Adrenal gland (tissue), 5 donors: ENCODE measurements around the gene UNC79.

Source experiments
- CTCF ChIP-seq, 6 experiments: fragments of 450-650 bp in 4 of 6; fragments of 200-600 bp in 2 of 6; sonication (generic) in 1 of 6; IDR thresholded peaks; 1 replicate in 5 of 6; 2 replicates in 1 of 6; pipeline versions ENCODE4 v1.5.1 to v1.8.0; 2016 to 2021; ENCODE audit warnings: antibody characterized with exemption in 6 of 6, mild to moderate bottlenecking in 2 of 6, moderate library complexity in 1 of 6
- POLR2A ChIP-seq, 2 donors: fragments of 450-650 bp; IDR thresholded peaks; one replicate each; pipeline ENCODE4 v1.6.1; 2017; ENCODE audit warnings: antibody characterized with exemption in 2 of 2, mild to moderate bottlenecking in 2 of 2, moderate library complexity in 1 of 2
- donor health status: DM: no; HTN: no; CAD: no.

- TF ChIP-seq CTCF (IDR thresholded peaks at IDR 0.05) (no peak), POLR2A (IDR thresholded peaks at IDR 0.05) (no peak)
Observed at GRCh38 chr14:93464271-93464670, 33.5 kb downstream of the UNC79 start.
